Fibroblast of lung (primary cell): ENCODE data around the gene COL1A1.

ENCODE experiments used
- EZH2 ChIP-seq: IDR thresholded peaks from 2 replicates; pipeline ENCODE4 v1.5.1; 2012; ENCODE audit warnings: low read length, control low read depth, mild to moderate bottlenecking; ENCODE audit errors: missing control alignments
- TF ChIP-seq, protein P1 (sequence below), 2 donors: IDR thresholded peaks in 1 of 2; conservative IDR thresholded peaks in 1 of 2; 1 replicate in 1 of 2; 2 replicates in 1 of 2; pipeline ENCODE4 v1.5.1; 2011 to 2012; ENCODE audit warnings: low read length in 2 of 2, control low read depth in 1 of 2, inconsistent platforms in 1 of 2, low read depth in 1 of 2, mild to moderate bottlenecking in 1 of 2

- TF ChIP-seq, protein P1, sequence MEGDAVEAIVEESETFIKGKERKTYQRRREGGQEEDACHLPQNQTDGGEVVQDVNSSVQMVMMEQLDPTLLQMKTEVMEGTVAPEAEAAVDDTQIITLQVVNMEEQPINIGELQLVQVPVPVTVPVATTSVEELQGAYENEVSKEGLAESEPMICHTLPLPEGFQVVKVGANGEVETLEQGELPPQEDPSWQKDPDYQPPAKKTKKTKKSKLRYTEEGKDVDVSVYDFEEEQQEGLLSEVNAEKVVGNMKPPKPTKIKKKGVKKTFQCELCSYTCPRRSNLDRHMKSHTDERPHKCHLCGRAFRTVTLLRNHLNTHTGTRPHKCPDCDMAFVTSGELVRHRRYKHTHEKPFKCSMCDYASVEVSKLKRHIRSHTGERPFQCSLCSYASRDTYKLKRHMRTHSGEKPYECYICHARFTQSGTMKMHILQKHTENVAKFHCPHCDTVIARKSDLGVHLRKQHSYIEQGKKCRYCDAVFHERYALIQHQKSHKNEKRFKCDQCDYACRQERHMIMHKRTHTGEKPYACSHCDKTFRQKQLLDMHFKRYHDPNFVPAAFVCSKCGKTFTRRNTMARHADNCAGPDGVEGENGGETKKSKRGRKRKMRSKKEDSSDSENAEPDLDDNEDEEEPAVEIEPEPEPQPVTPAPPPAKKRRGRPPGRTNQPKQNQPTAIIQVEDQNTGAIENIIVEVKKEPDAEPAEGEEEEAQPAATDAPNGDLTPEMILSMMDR (conservative IDR thresholded peaks at IDR 0.05 in 1 of 2, IDR thresholded peaks at IDR 0.05 in 1 of 2; ENCODE audit: low read depth in 1 of 2, low read length in 2 of 2): no peak
- TF ChIP-seq EZH2: no peak
Measured at GRCh38 chr17:50155115-50155819, 46.2 kb downstream of the COL1A1 start.
